Activated naive CD8-positive, alpha-beta T cell treated with anti-CD3 and anti-CD28 coated beads, Interleukin-2, amount 50 U/mL, for 16 hours (primary cell): Measurements from ENCODE around the gene CEP131.
"Not testable (repeated sequence)": the region's sequence is repeated elsewhere in the genome, so short reads cannot be mapped to it uniquely, and the experiment has no call there.

Experiments used
- DNase-seq: peaks from one replicate; pipeline ENCODE4 v3.0.0-alpha.2; 2020; ENCODE audit warnings: low read depth, low spot score

CEP131 gene

DNA sequence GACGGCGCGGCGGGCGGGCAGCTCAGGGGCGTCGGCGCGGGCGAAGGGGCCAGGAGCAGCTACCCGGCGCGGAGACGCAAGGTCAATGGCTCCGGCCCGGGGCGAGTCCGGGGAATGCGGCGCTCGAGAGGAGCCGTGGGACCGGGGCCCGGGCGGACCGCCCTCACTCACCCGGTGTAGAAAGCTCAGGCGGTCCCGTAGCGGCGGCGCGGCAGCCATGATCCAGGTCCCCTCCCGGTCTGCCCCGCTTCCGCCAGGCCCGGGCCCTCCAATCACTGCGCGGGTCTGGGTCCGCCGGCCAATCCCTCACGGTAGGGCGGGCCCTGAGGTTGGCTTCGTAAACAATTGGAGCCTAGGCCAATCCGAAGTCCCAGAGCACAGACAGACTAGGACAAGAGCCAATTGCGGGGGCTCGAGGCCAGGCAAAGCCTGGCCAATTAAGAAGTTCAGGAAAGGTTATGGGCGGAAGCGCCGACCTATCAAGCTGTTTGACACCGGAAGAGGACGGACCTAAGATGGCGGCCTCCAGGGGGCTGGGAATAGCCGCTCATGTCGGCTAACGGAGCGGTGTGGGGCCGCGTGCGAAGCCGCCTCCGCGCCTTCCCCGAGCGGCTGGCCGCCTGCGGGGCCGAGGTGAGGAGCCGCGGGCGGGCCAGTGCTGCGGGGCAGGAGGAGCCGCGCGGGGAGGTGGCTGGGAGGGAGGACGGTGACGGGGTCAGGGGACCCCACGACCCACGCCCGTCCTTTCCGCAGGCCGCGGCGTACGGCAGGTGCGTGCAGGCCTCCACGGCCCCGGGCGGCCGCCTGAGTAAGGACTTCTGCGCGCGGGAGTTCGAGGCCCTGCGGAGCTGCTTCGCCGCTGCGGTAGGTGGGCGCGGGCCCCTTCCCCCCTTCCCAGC, 16.3 kb upstream of the CEP131 start, which contains the start of the genes NDUFAF8 and TEPSIN:
Gene NDUFAF8 (plus strand): TSS at position 504 of the 899 bp plus-strand sequence. CDS start 46 bp downstream, at position 550.
Gene TEPSIN (minus strand): TSS at position 241 of the 899 bp plus-strand sequence. CDS start 22 bp downstream, at position 219.
- peak; percentile 85 for DNase-seq

DNA sequence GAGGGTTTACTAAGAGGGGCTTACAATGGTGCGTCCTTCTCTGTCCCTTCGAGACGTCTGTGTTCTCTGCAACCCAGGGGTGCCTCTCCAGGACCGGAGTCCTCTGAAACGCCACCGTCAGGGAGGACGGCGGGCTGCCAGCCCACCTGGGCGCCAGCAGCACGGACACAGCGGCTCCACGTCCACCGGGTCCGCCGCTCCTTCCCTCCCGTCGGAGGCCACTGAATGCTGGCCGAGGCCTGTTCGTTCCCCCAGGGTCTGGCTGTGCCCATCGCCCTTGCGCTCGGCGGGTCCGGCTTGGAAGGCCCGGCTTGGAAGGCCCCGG, 15.7 kb upstream of the CEP131 start:
- DNase-seq, result no peak

DNA sequence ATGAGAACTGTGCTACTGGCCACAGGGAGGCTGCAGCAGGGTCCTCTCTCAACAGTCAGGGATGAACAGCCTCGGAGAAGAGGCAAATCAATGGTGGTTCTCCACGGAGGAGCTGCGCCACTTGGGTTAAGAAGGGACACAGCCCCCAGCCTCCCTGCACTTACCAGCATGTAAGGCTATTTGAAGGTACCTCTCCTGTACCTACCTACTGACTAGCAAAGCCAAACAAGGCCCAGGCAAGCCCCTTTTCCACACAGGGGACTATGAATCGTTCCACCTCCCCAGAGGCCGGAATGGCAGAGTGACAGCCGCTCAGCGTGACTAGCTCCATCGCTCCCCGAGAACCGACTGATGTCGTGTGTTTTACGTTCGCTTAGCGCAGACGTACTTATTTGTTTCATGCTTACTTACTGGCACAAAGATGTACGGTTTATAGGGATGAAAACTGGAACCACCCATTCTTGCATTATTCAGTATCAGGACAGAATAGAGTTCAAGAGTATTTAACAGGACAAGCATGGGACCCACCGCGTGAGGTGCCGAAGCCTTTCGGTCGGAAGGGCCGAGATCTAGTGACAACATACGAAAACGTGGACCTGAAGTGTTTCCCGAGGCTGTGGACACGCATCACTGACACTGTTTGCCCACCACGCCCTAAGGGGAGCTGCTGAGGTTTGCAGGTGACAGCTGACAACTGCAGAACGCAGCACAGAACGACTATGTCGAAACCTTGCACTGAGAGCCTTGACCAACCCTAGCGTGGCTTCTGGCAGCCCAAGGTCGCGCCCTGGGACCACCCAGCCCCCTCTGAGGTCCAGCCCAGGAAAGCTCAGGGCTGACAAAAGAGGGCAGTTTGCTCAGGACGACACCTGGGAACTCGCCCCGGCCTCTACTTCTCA, 15.1 kb upstream of the CEP131 start:
- DNase-seq, result no peak

DNA sequence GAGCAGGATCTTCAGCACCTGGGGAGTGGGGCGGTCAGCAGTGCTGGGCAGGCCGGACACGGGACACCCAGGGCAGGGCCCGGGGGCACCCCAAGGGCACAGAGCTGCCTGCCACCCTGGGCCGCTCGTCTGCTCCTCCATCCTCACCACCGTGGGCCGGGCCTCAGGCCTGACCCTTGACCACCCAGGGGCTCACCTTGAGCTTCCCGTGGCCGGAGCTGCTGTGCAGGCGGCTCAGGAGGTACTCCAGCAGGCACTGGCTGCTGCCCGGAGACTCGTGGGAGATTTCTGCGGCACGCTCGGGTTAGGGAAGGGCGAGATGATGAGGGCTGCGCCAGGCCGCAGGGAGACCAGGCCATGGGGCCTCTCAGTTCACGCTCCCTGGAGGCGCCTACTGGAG, 14.0 kb upstream of the CEP131 start:
- DNase-seq, result no peak

DNA sequence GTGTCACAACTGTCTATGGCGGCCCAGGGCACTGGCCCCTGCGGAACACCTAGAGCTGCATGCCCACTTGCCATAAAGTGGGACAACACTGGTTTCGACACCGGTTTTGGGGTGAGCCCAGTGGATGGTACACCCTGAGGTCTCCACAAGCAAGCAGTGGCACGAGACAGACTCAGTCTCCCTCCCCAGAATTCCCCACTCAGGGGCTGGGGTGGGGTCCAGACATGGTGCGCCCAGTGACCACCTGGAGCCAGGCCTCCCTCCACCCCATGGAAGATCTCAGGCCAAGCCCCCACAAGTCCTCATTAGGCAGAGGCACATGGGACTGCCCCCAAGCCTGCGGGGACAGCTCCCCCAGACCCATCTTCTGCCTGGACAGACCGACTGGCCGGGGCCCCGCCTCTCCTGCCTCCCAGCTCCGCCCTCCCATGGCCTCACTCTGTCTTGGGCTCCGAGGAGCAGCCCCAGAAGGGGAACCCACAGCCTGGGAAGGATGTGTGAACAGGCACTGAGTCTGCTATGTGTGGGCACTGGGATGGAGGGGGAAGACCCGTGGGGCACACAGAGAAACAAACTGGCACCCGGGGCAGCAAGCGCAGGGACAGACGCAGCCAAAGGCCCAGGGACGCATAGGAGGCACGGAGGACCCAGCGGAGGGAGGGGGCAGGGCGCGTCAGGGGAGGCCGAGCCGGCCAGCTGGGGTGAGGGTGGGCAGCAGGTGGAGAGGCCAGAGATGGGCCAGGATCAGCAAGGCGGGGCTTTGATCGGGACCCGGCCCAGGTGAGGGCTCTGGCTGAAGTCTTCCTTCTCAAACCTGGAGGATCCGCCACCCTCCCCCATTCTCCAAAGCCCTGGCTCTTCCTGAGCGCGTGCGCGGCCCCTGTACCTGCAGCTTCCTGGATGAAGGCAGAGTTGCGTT, 13.3 kb upstream of the CEP131 start:
- DNase-seq, result no peak

DNA sequence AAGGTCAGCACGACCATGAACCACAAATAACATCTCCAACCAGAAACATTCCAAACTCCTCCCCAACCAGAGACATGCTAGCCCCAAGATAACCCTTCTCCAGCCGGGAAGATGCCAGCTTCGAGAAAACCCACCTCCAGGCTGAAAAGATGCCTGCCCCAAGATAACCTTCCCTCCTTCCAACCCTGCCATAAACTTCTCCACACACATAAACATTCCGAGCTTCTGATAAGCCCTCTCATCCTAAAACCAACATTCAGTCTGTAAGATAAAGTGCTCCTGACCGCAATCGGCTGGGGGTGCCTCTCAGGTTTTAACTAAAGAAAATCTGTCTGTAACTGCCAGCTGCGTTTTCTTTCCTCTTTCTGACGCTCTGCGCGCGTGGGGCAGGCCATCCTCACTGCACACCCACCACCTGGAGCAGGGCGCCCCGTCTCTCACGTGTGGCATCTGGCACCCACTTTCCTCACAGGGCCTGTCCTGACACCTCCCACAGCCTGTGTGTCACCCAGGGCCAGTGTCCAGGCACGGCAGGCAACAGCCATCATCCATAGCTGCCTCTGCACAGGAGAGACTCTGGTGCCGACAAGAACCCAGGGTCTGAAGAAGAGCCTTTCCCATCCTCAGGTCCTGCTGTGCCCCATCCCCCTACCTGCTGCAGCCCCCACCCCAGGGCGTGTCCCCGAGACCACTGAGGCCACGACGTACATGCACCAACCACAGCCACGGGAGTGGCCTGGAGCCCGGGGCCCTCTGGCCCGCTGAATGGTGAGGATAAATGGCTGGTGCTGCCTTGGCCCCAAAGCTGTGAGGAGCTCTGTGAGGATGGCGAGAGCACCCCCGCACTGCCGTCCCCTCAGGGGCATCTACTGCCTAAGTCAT, 12.4 kb upstream of the CEP131 start:
- DNase-seq, result no peak

DNA sequence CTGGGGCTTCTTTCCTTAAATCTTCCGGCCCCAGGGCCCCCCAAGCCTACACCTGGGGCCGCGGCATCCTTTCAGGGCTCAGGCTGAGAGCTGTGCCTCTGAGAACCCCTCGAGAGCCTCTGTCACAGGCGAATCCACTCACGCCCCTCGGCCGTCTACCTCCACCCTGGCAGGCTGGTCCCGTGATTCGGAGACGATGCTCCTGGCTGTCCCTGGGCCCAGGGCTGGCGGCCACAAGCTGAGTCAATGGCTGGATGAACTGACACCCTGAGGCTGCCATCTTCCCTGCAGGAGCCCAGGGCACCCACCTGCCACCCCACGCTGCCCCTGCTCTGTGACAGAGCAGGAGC, 11.7 kb upstream of the CEP131 start:
- no peak for DNase-seq

DNA sequence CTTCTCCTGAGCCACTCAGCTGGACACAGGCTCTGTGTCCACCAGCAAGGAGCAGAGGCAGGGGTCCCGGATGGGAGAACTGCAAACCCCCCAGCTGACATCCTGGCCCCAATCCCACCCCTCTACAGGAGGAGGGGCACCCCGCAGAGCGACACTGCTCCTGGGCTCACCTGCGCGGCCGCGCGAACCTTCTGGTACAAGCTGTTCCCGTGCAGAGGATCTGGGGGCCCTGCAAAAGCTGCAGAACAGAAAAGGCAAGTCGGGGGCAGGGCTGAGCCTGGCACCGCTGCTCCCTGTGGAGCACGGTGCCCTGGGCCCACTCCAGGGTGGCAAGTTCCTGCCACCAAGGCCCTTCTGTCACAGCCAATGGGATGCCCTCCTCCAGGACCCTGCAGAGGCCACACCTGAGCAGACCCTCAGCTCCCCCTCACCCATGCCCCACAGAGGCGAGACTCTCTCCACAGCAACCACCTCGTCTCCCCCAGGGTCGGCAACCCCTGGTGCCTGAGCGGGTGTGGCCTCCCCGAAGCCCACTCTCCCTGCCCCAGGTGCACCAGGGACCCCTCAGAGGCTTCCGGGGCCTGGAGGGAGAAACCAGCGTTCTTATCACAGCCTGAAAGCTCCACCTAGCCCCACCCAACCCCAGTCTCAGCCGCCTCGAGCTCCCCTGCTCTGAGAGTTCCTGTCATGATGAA, 11.2 kb upstream of the CEP131 start:
- DNase-seq, result no peak

DNA sequence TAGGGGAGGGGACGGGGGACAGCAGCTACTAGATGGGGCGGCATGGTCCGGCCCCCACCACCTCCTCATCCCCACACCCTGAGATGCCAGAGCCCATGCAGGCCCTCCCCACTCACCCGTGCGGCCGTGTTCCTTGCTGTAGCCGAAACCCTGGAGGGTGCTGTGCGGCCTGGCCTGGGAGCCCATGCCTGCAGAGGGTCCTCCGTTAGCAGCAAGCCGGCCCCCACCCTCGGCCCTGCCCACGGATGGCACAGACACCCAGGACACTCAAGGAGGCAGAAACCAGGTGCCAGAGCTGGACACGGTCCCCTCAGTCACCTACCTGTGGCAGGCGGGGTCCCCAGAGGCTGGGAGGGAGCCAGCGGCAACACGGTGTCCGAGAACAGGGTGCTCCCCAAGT, 10.6 kb upstream of the CEP131 start:
- no peak for DNase-seq

DNA sequence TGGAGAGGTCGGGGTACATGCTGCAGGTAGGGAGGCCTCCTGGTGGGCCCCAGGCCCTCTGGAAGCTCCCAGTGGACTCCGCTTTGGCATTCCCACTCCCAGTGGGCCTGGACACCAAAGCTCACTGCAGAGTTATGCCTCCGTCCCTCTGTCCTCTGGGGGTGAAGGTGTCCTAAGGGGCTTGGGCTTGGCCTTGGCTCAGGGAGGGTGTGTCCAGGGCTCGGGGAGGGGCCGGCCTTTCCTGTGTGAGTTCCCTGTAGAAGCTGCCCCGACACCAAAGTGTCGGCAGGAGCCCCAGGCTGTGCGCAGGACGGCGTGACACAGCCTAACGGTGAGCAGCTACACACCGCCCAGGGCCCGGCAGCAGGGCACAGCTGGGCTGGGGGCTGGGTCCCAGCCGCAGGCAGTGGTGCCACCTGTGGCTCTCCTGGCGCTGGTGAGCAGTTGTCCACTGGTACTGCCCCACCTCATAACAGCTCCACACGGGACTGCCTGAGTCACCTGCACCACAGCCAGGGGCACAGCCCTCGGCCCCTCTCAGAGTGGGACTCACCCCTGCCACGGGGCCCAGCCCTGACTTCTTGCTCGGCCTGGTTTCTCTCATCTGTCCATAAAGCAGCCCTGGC, 10.0 kb upstream of the CEP131 start:
- DNase-seq, result no peak

DNA sequence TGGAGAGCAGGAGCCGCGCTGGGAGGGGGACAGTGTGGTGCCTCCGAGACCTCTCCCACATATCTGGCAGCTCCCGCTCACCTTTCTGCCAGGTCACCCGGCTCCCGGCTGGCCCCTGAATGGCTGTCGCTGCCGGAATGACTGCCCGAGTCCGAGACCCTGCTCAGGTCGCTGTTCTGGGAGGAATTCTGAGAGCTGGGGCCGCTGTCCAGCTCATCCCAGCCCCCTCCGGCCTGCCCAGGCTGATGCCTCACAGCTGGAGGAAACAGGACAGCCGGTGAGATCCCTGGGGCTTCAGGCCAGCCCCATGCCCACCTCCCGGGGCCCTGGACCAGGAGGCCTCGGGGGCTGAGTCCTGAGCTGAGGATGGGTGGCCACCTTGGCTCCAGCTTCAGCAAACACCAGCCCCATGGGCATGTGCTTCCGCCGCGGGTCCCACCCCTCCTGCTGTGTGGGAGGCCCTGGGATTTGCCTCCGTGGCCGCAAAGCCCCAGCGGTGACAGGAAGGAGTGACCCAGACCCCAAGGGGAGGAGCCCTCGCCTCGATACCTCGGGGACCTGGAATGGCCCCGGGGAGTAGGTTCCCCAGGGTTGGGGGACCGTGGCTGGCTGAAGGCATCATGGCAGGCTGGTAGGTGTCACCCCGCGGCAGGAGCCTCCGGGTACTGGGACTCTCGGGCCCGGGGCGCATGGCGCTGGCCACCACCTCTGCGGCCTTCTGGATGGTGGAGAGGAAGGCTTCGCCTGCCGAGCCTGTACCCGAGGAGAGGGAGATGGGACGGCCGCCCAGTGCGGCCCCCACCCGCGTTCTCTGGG, 9.2 kb upstream of the CEP131 start:
- no peak for DNase-seq

DNA sequence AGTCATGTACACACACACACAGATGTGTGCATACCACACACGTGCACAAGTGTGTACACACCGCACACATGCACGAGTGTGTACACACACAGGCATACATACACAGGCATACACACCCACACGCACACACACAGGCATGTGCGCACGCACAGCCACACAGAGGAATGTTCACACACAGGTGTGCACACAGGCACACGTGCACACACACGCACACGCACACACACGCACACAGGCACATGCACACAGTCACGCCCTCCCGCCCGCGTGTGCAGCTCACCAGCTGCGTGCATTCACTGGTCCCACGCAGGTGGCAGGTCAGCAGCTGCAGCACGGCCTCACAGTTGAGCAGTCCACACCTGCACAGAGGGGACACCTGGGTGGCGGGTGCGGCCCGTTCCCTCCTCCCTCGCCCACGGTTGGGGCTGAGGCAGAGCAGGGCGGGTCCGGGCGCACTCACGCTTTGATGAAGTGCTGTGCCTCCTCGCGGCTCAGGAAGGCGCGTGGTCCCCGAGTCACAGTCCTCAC, 8.4 kb upstream of the CEP131 start:
- DNase-seq, result no peak

DNA sequence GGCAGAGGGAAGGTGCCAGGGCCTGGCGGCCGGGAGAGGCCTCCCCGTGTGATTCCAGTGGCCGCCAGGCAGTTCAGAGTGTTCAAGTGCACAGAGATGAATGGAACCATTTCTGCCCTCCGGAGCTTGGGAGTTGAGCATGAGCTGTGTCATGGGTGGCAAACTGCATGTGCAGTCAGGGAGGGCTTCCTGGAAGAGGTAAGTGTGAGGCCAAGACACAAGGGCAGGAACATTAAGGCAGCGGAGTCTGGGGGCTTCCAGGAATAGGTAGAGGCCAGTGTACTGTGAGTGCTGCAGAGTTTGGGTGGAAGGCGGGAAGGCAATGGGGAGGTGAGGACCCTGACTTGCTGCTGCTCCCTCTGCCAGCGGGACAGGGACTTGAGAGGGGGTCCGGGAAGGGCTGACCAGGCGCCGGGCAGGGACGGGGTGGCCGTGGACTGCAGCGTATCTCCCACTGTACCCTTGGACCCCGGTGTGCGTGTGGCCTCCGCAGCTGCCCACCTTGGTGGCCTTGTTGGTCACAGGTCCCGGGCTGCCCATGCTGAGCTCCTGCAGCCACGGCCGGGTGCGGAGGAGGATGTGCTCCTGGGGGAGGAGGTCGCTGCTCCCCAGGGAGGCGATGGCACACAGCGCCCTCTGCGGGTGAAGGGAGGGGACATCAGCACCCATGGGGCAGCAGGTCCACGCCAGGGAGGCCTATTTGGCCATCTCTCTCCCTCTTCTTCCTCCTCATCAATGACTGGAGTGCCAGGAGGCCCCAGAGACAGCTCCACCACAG, 7.5 kb upstream of the CEP131 start:
- no peak for DNase-seq

DNA sequence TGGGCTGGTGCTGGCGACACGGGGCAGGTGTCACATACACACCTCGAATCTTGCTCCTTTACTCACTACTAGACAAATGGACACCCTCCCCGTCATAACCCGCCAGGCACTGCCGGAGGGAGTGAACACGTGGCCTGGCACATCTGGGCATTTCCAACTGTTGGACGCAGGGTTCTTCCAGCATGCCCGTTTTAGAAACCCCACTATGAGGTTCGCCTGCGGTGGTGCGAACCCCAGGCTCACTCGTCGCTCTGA, 6.8 kb upstream of the CEP131 start:
- no peak for DNase-seq

DNA sequence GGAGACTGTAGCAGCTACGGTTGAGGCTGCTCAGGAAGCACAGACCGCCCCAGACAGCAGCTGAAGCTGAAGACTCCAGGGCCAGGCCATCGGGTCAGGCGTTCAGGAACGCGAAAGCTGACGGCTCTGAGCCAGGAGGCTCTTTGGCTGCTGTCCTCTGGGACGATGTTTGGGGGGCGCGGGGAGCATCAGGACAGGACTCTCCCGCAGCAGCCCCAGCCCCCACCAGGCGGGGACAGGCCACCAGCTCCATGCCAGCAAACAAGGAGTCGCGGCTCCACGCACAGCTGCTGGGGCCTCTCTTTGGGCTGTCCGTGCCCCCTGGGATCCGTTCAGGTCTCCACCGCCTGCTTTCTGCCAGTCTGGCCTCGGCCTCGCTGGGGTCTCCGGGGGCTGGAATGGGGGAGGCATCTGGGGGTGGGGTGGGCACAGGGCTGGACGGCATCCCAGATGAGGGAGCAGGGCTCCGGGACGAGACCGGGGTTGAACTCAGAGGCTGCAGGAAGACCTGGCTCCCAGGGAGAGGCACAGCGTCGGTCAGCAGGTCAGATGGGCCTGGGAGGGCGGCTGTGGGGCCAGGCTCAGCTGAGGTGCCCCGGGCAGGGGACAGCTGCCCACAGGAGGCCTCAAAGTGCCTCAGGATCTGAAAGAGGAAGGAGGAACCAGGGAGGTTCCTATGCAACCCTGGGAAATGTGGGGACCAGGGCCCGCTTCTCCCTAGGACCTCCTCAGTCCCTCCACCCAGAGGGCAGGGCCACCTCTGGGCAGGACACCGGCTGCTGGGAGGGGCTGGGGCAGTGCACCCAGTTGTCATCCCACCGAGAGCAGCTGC, 6.3 kb upstream of the CEP131 start:
- no peak for DNase-seq

DNA sequence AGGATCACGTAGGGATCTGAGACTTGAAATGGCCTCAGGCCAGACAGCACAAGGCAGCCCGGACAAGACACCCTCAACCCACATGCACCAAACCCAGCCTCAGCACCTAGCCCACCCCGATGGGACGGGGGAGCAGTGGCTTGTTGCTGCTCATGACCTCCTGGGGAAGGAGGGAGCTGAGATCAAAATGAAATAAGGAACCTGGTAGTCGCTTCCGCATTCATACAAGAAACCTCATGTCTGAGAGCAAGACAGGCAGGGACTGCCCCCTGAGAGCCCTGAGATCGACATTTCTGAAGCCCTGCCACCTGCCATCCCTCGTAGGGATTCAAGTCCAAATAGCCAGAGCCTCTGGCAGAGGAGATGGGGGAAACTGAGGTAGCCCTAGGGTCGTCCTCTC, 5.7 kb upstream of the CEP131 start:
- DNase-seq, result no peak

DNA sequence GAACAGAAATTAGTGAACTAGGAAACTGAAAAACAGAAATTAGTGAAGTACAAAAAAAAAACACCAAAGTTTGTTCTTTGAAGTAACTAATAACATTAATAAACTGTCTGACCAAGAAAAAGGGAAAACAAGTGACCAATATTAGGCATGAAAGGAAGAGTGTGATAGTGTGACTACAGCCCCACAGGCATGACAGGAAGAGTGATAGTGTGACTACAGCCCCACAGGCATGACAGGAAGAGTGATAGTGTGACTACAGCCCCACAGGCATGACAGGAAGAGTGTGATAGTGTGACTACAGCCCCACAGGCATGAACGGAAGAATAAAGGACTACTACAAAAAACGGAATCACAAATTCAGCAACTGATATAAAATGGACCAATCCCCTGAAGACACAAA, 4.9 kb upstream of the CEP131 start:
- not testable (repeated sequence) for DNase-seq
